B cell (primary cell): ENCODE measurements around the gene TPD52L3. TPM values are rescaled to one million over a fixed set of nuclear protein-coding genes. Genes with fewer than 3 reads are reported as not detected.

Source experiments
- ATAC-seq: fragments of 200-7000 bp; cut with Tn5 transposase; one replicate; pipeline ENCODE4 v1.10.0; 2021; ENCODE audit warnings: low read depth, mild to moderate bottlenecking, moderate number of reproducible peaks, moderate library complexity
- CTCF ChIA-PET: fragments of 350-600 bp; sonication (Branson Sonifier 250); formaldehyde crosslinking; loops from one replicate; lab custom pipeline; 2021; ENCODE audit warnings: antibody characterized with exemption, inconsistent platforms; lab: Charles Lee
- POLR2A ChIA-PET: fragments of 350-600 bp; sonication (Branson Sonifier 250); formaldehyde crosslinking; loops from one replicate; lab custom pipeline; 2021; ENCODE audit warnings: antibody characterized with exemption; lab: Charles Lee
- DNase-seq: peaks from one replicate; pipeline ENCODE4 v3.0.0; 2013
- H2AFZ ChIP-seq: 2 replicates; pipeline ENCODE4 v1.6.1; 2012; ENCODE audit warnings: mild to moderate bottlenecking, low read depth, low read length; ENCODE audit not compliant: insufficient read depth, poor library complexity, severe bottlenecking
- H3K27ac ChIP-seq, 2 donors: 1 replicate in 1 of 2; 2 replicates in 1 of 2; pipeline ENCODE4 v1.5.1; 2012 to 2013; ENCODE audit warnings: low read length in 2 of 2, mild to moderate bottlenecking in 2 of 2, moderate library complexity in 1 of 2
- H3K27me3 ChIP-seq, 4 experiments: fragments of 200-600 bp in 1 of 4; sonication (generic) in 1 of 4; replicated peaks in 1 of 4; 1 replicate in 2 of 4; 2 replicates in 2 of 4; pipeline versions ENCODE4 v1.6.1 to v1.7.0; 2013 to 2016; ENCODE audit warnings: low read length in 3 of 4, mild to moderate bottlenecking in 2 of 4, mixed read lengths in 1 of 4, moderate library complexity in 1 of 4; ENCODE audit not compliant: insufficient read depth in 4 of 4, control insufficient read depth in 3 of 4; ENCODE audit errors: control extremely low read depth in 1 of 4
- H3K36me3 ChIP-seq, 2 experiments: replicated peaks in 1 of 2; 1 replicate in 1 of 2; 2 replicates in 1 of 2; pipeline versions ENCODE4 v1.6.1 to v1.7.1; 2013; ENCODE audit warnings: low read length in 1 of 2; ENCODE audit not compliant: insufficient read depth in 2 of 2, control insufficient read depth in 1 of 2; ENCODE audit errors: control extremely low read depth in 1 of 2, extremely low read depth in 1 of 2
- H3K4me1 ChIP-seq, 2 donors: fragments of 200-600 bp in 1 of 2; sonication (generic) in 1 of 2; 1 replicate in 1 of 2; 2 replicates in 1 of 2; pipeline versions ENCODE4 v1.5.1 to v1.6.1; 2013 to 2017; ENCODE audit warnings: low read length in 2 of 2; ENCODE audit not compliant: control insufficient read depth in 2 of 2, insufficient read depth in 2 of 2
- H3K4me2 ChIP-seq: replicated peaks from 2 replicates; pipeline ENCODE3; 2012; ENCODE audit warnings: mild to moderate bottlenecking, low read depth, low read length; ENCODE audit not compliant: poor library complexity, severe bottlenecking
- H3K4me3 ChIP-seq, 5 experiments: fragments of 200-600 bp in 1 of 5; sonication (generic) in 1 of 5; 1 replicate in 3 of 5; 2 replicates in 2 of 5; pipeline versions ENCODE4 v1.5.1 to v1.7.0; 2011 to 2016; ENCODE audit warnings: low read length in 4 of 5, mild to moderate bottlenecking in 4 of 5, low read depth in 2 of 5, control low read depth in 1 of 5, moderate library complexity in 1 of 5; ENCODE audit not compliant: insufficient read depth in 1 of 5; ENCODE audit errors: control extremely low read depth in 1 of 5, extremely low read depth in 1 of 5
- H3K79me2 ChIP-seq: fragments of 200-600 bp; sonication (generic); one replicate; pipeline ENCODE4 v1.6.0; 2016; ENCODE audit warnings: low read length; ENCODE audit not compliant: control insufficient read depth, insufficient read depth
- H3K9ac ChIP-seq: fragments of 200-600 bp; sonication (generic); 2 replicates; pipeline ENCODE4 v1.6.1; 2017; ENCODE audit warnings: mild to moderate bottlenecking, low read length, moderate library complexity
- H3K9me3 ChIP-seq, 3 donors: one replicate each; pipeline versions ENCODE4 v1.6.1 to v1.7.1; 2013; ENCODE audit warnings: low read length in 2 of 3; ENCODE audit not compliant: control insufficient read depth in 2 of 3, insufficient read depth in 1 of 3; ENCODE audit errors: control extremely low read depth in 1 of 3
- H4K20me1 ChIP-seq: 2 replicates; pipeline ENCODE4 v1.6.0; 2012; ENCODE audit warnings: mild to moderate bottlenecking, low read length; ENCODE audit not compliant: insufficient read depth, control insufficient read depth, poor library complexity, severe bottlenecking
- H3K27ac Mint-ChIP-seq: one replicate; pipeline ENCODE4 v1.8.0; 2021; ENCODE audit warnings: mixed read lengths
- H3K27me3 Mint-ChIP-seq: one replicate; pipeline ENCODE4 v1.8.0; 2021; ENCODE audit warnings: mixed read lengths
- H3K4me1 Mint-ChIP-seq: one replicate; pipeline ENCODE4 v1.8.0; 2021; ENCODE audit warnings: mixed read lengths
- H3K4me3 Mint-ChIP-seq: one replicate; pipeline ENCODE4 v1.8.0; 2021; ENCODE audit warnings: mixed read lengths
- H3K9me3 Mint-ChIP-seq: one replicate; pipeline ENCODE4 v1.8.0; 2022; ENCODE audit warnings: mixed read lengths; ENCODE audit not compliant: insufficient read depth
- CTCF ChIP-seq: fragments of 200-600 bp; IDR thresholded peaks from one replicate; pipeline ENCODE4 v1.8.0; 2022; ENCODE audit warnings: antibody characterized with exemption, mild to moderate bottlenecking
- EZH2 ChIP-seq: IDR thresholded peaks from 2 replicates; pipeline ENCODE4 v1.6.1; 2012; ENCODE audit warnings: borderline replicate concordance, low read depth, mild to moderate bottlenecking, moderate library complexity, low read length; ENCODE audit not compliant: insufficient read depth, poor library complexity, severe bottlenecking
- WGBS: methylation state at CpG from one replicate; pipeline ENCODE4 v1.1.5; 2013; ENCODE audit warnings: missing lambda C conversion rate; ENCODE audit not compliant: insufficient coverage; 5-methylcytosine and 5-hydroxymethylcytosine counted together
- intact Hi-C: fragments of 100-400 bp; cut with micrococcal nuclease; formaldehyde crosslinking; loops from one replicate; pipeline ENCODE4 v1.10.0; 2022
- polyA plus RNA-seq: library from polyadenylated mRNA; depleted of rRNA; stranded (reverse); fragments of >200 nt; gene quantifications from 2 replicates; pipeline ENCODE4 v1.2.3, GENCODE V29; 2012
- total RNA-seq, 2 donors: library from RNA; stranded (reverse); fragments of 120-200 nt in 1 of 2; gene quantifications; 1 replicate in 1 of 2; 2 replicates in 1 of 2; pipeline versions ENCODE4 v1.2.3 to v1.2.4, GENCODE V29; 2013 to 2022

Gene TPD52L3
- total and polyA plus RNA-seq, 2 donors (not counting 1 experiment from before 2014, with no cell fraction given): not detected

- Histone ChIP-seq H3K36me3 (no peaks in the 10 kb centered on the region), H3K4me1 (peaks cover 0 to under 1% of the 10 kb centered on the region in 2 donors), H3K4me3 (no peak overlapping the region), H3K9ac (no peak overlapping the region), H3K9me3 (peaks cover 2 to 15% (median 10%) of the 10 kb centered on the region in 3 donors), H3K27ac (no peak overlapping the region), H4K20me1 (no peaks in the 10 kb centered on the region), H3K4me2 (no peak overlapping the region), H3K27me3 (no peaks in the 10 kb centered on the region), H2AFZ (no peak overlapping the region), H3K79me2 (no peaks in the 10 kb centered on the region)
- peaks cover 25% of the 10 kb centered on the region for H3K27me3 Mint-ChIP-seq
- intact Hi-C loops: no loop called here
- ChIA-PET CTCF (no interaction called here), POLR2A (no interaction called here)
- H3K9me3 Mint-ChIP-seq: peaks cover 9% of the 10 kb centered on the region
- DNase-seq (no peak), ATAC-seq (no peak)
- no peak overlapping the region for H3K4me3 Mint-ChIP-seq
- no peak overlapping the region for H3K27ac Mint-ChIP-seq
- H3K4me1 Mint-ChIP-seq: peaks cover 3% of the 10 kb centered on the region
- WGBS: 88% methylated on average over 1 of the region's 4 CpGs
- TF ChIP-seq CTCF (no peak), EZH2 (no peak)
Observed at GRCh38 chr9:6330958-6331634, 2.9 kb downstream of the TPD52L3 start.

- Histone ChIP-seq H3K4me2 (no peak overlapping the region), H4K20me1 (no peaks in the 10 kb centered on the region), H3K9me3 (peaks cover 2 to 14% (median 10%) of the 10 kb centered on the region in 3 donors), H3K27ac (no peak overlapping the region), H2AFZ (no peak overlapping the region), H3K9ac (no peak overlapping the region), H3K4me1 (no peaks in the 10 kb centered on the region), H3K4me3 (no peak overlapping the region), H3K27me3 (peaks cover 0 to 3% (median 0%) of the 10 kb centered on the region in 4 experiments), H3K36me3 (no peaks in the 10 kb centered on the region), H3K79me2 (no peaks in the 10 kb centered on the region)
- ATAC-seq: no peak
- Mint-ChIP-seq H3K27me3 (peaks cover 44% of the 10 kb centered on the region), H3K9me3 (peaks cover 11% of the 10 kb centered on the region), H3K27ac (no peak overlapping the region), H3K4me1 (no peaks in the 10 kb centered on the region), H3K4me3 (no peak overlapping the region)
- CTCF ChIA-PET: no interaction called here
- DNase-seq: no peak
- TF ChIP-seq CTCF (no peak), EZH2 (no peak)
- intact Hi-C loops: no loop called here
- POLR2A ChIA-PET: no interaction called here
Observed at GRCh38 chr9:6334305-6334704, 6.1 kb downstream of the TPD52L3 start.
